ENCODE data around the gene GLRX2. TPM values are rescaled to one million over a fixed set of nuclear protein-coding genes. Genes with fewer than 3 reads are reported as not detected.

GLRX2 gene
- total RNA-seq, 1 donor from 2014 or later, result 33.1 TPM

- no peak for TF ChIP-seq CTCF (IDR thresholded peaks at IDR 0.05)
- no peaks in the 10 kb centered on the region for H3K9me3 Mint-ChIP-seq (ENCODE audit: low read depth)
- H3K27ac Mint-ChIP-seq (ENCODE audit: unreplicated experiment), result peak overlapping the region; percentile 91
- peak overlapping the region; percentile 84 for H3K4me3 Mint-ChIP-seq (ENCODE audit: unreplicated experiment)
- DNase-seq (ENCODE audit: low spot score), result no peak
- H3K4me1 Mint-ChIP-seq (ENCODE audit: low read depth), result peaks cover 30% of the 10 kb centered on the region
- no peaks in the 10 kb centered on the region for H3K27me3 Mint-ChIP-seq (ENCODE audit: low read depth)
- no peaks in the 10 kb centered on the region for H3K36me3 Mint-ChIP-seq (ENCODE audit: low read depth)
These were observed 710 bp downstream of the GLRX2 start for GRCh38 chr1:193104502-193104906.

- no peak for TF ChIP-seq CTCF (IDR thresholded peaks at IDR 0.05)
- no peaks in the 10 kb centered on the region for H3K9me3 Mint-ChIP-seq (ENCODE audit: low read depth)
- peaks cover 30% of the 10 kb centered on the region for H3K4me1 Mint-ChIP-seq (ENCODE audit: low read depth)
- peak overlapping the region; percentile 84 for H3K4me3 Mint-ChIP-seq (ENCODE audit: unreplicated experiment)
- no peaks in the 10 kb centered on the region for H3K36me3 Mint-ChIP-seq (ENCODE audit: low read depth)
- H3K27me3 Mint-ChIP-seq (ENCODE audit: low read depth), result no peaks in the 10 kb centered on the region
- peak overlapping the region; percentile 91 for H3K27ac Mint-ChIP-seq (ENCODE audit: unreplicated experiment)
- DNase-seq (ENCODE audit: low spot score), result no peak
These were observed 1.3 kb downstream of the GLRX2 start for GRCh38 chr1:193103759-193104501.

- H3K27me3 Mint-ChIP-seq (ENCODE audit: low read depth), result no peaks in the 10 kb centered on the region
- peak overlapping the region; percentile 91 for H3K27ac Mint-ChIP-seq (ENCODE audit: unreplicated experiment)
- no peak overlapping the region for H3K4me3 Mint-ChIP-seq (ENCODE audit: unreplicated experiment)
- H3K9me3 Mint-ChIP-seq (ENCODE audit: low read depth), result no peaks in the 10 kb centered on the region
- peaks cover 30% of the 10 kb centered on the region for H3K4me1 Mint-ChIP-seq (ENCODE audit: low read depth)
- no peak for TF ChIP-seq CTCF (IDR thresholded peaks at IDR 0.05)
- peaks cover 1% of the 10 kb centered on the region for H3K36me3 Mint-ChIP-seq (ENCODE audit: low read depth)
- no peak for DNase-seq (ENCODE audit: low spot score)
These were observed 2.6 kb downstream of the GLRX2 start for GRCh38 chr1:193102662-193103061.

GRCh38 chr1:193094112-193094511, 11.1 kb downstream of the GLRX2 start:
- no peaks in the 10 kb centered on the region for H3K4me1 Mint-ChIP-seq (ENCODE audit: low read depth)
- no peak for DNase-seq (ENCODE audit: low spot score)
- no peaks in the 10 kb centered on the region for H3K9me3 Mint-ChIP-seq (ENCODE audit: low read depth)
- H3K36me3 Mint-ChIP-seq (ENCODE audit: low read depth), result peaks cover 17% of the 10 kb centered on the region
- H3K27me3 Mint-ChIP-seq (ENCODE audit: low read depth), result no peaks in the 10 kb centered on the region
- H3K4me3 Mint-ChIP-seq (ENCODE audit: unreplicated experiment), result no peak overlapping the region
- TF ChIP-seq CTCF (IDR thresholded peaks at IDR 0.05), result no peak
- H3K27ac Mint-ChIP-seq (ENCODE audit: unreplicated experiment), result no peak overlapping the region

- no peak overlapping the region for H3K4me3 Mint-ChIP-seq (ENCODE audit: unreplicated experiment)
- no peak overlapping the region for H3K27ac Mint-ChIP-seq (ENCODE audit: unreplicated experiment)
- DNase-seq (ENCODE audit: low spot score), result no peak
- H3K4me1 Mint-ChIP-seq (ENCODE audit: low read depth), result peaks cover 9% of the 10 kb centered on the region
- H3K9me3 Mint-ChIP-seq (ENCODE audit: low read depth), result no peaks in the 10 kb centered on the region
- TF ChIP-seq CTCF (IDR thresholded peaks at IDR 0.05), result no peak
- H3K27me3 Mint-ChIP-seq (ENCODE audit: low read depth), result no peaks in the 10 kb centered on the region
- peaks cover 13% of the 10 kb centered on the region for H3K36me3 Mint-ChIP-seq (ENCODE audit: low read depth)
These were observed 14.3 kb downstream of the GLRX2 start for GRCh38 chr1:193090865-193091264.
